AG09309 (cell line): ENCODE data around the gene MAGEA8.
"Not testable (repeated sequence)": the region's sequence is repeated elsewhere in the genome, so short reads cannot be mapped to it uniquely, and the experiment has no call there.

Source experiments
- DNase-seq: peaks from one replicate; pipeline ENCODE4 v3.0.0-alpha.2; 2010; ENCODE audit warnings: low read depth
- H3K4me3 ChIP-seq: 2 replicates; pipeline ENCODE4 v1.5.1; 2011; ENCODE audit warnings: mild to moderate bottlenecking, low read depth, low read length, moderate library complexity; ENCODE audit not compliant: control insufficient read depth
- CTCF ChIP-seq: IDR thresholded peaks from 2 replicates; pipeline ENCODE4 v1.5.1; 2011; ENCODE audit warnings: mild to moderate bottlenecking, low read depth, low read length, inconsistent platforms; ENCODE audit not compliant: insufficient read depth, control insufficient read depth; ENCODE audit errors: missing control alignments

MAGEA8 gene

GRCh38 chrX:149881081-149881711 lies at the start of gene MAGEA8:
Gene MAGEA8 (plus strand): TSS chrX:149881183. CDS start chrX:149884273, 3,090 bp downstream.
- peak; percentile 12 for TF ChIP-seq CTCF
- DNase-seq, result no peak
- H3K4me3 ChIP-seq, result no peak within 1 kb of the TSS

- DNase-seq, result no peak
These were observed 49.5 kb upstream of the MAGEA8 start for GRCh38 chrX:149831473-149831872.

GRCh38 chrX:149836728-149837127 lies 44.3 kb upstream of the MAGEA8 start:
- DNase-seq, H3K4me3 ChIP-seq: not testable (repeated sequence)

More at GRCh38 chrX:149831473-149831872, 49.5 kb upstream of the MAGEA8 start:
- TF ChIP-seq CTCF, result no peak
- H3K4me3 ChIP-seq, result no peak overlapping the region

- DNase-seq, result no peak
- TF ChIP-seq CTCF, result no peak
- H3K4me3 ChIP-seq, result no peak overlapping the region
These were observed 43.8 kb upstream of the MAGEA8 start for GRCh38 chrX:149837167-149837566.

- DNase-seq, result no peak
- no peak overlapping the region for H3K4me3 ChIP-seq
- TF ChIP-seq CTCF, result no peak
These were observed 43.3 kb upstream of the MAGEA8 start for GRCh38 chrX:149837639-149838038.

- no peak for DNase-seq
- TF ChIP-seq CTCF, result no peak
- H3K4me3 ChIP-seq, result no peak overlapping the region
These were observed 39.1 kb upstream of the MAGEA8 start for GRCh38 chrX:149841929-149842328.

GRCh38 chrX:149845385-149845784 lies 35.6 kb upstream of the MAGEA8 start:
- DNase-seq, result no peak
- no peak overlapping the region for H3K4me3 ChIP-seq
- no peak for TF ChIP-seq CTCF
